HG02884 (cell line): ENCODE data around the gene SLC6A9.
A peak's percentile ranks its signal among the peaks of the same experiment; 100 is the strongest.

Experiments
- ATAC-seq: cut with Tn5 transposase; IDR thresholded peaks from one replicate; pipeline ENCODE4 v1.9.1; 2021; ENCODE audit warnings: mild to moderate bottlenecking, moderate library complexity; ENCODE audit not compliant: unreplicated experiment

SLC6A9 gene

DNA sequence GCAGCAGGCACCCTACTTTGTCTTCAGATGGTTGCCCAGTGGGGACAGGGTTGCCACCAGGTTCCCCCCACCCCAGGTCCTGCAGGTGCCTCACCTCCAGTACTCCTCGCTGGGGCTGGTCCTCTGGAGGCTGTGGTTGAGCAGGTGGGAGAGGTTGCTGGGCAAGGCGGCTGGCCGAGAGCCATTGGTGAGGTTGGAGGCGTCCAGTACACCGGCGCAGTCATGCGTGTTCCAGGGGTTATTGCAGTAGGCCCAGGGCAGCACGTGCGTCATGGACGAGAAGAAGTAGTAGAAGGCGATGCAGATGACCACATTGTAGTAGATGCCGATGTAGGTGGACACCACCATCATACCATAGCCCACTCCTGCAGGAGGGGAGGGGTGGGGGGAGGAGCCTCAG is 23.0 kb downstream of the SLC6A9 start:
- ATAC-seq = no peak

DNA sequence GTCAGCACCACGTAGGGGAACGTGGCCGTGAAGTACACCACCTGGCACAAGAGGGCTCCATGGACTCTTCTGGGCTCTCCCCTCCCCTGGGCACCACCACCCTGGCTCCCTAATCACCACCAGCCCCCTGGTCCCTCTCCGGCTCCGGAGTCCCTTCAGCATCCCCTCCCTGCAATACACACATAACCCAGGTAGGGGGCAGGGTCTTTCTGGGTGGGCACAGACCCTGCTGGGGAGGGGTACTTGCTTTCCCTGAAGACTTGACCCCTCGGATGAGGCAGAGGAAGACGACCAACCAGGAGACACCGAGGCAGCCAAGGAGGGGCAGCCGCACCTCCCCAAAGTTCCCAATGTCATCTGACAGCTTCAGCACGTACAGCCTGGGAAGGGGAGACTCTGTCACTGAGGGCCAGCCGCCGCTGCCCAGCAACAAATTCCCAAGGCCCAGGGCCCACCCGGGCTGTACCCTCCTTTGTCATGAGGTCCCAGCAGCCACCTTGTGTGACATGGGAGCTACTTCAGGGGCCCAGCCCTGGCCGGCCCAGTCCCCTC is 28.6 kb downstream of the SLC6A9 start:
- ATAC-seq = no peak

- no peak for ATAC-seq
These were observed 29.1 kb downstream of the SLC6A9 start for GRCh38 chr1:44002165-44002564.

DNA sequence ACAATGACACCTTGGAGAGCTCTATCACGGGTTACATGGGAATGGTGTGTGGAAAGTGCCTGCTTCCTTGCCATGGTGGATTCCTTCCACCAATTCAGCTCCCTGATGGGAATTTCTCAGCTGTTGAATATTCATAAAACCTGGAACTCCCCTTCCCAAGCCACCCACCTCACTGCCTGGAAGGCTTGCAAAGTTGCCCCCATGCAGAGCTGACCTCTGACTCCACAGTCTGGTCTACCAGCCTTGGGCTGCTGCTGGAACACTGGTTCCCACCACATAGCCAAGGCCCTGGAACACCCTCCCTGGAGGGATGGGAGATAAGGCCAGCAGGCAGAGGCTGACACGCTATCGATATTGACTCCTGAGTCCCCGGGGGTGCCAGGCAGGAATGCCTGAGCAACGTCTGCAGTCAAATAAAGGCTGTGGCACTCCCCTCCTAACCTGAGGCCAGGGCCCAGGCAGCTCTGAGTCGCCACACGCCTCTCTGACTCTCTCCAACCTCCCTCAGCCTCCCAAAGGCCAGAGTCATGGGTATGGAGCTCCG is 31.1 kb downstream of the SLC6A9 start:
- ATAC-seq = no peak

GRCh38 chr1:43999455-43999854 is 31.8 kb downstream of the SLC6A9 start:
- ATAC-seq = no peak

GRCh38 chr1:43998000-43998378 is 33.3 kb downstream of the SLC6A9 start:
- no peak for ATAC-seq

GRCh38 chr1:43997295-43997999 is 33.8 kb downstream of the SLC6A9 start:
- no peak for ATAC-seq

- no peak for ATAC-seq
These were observed 34.5 kb downstream of the SLC6A9 start for GRCh38 chr1:43996733-43997115.

DNA sequence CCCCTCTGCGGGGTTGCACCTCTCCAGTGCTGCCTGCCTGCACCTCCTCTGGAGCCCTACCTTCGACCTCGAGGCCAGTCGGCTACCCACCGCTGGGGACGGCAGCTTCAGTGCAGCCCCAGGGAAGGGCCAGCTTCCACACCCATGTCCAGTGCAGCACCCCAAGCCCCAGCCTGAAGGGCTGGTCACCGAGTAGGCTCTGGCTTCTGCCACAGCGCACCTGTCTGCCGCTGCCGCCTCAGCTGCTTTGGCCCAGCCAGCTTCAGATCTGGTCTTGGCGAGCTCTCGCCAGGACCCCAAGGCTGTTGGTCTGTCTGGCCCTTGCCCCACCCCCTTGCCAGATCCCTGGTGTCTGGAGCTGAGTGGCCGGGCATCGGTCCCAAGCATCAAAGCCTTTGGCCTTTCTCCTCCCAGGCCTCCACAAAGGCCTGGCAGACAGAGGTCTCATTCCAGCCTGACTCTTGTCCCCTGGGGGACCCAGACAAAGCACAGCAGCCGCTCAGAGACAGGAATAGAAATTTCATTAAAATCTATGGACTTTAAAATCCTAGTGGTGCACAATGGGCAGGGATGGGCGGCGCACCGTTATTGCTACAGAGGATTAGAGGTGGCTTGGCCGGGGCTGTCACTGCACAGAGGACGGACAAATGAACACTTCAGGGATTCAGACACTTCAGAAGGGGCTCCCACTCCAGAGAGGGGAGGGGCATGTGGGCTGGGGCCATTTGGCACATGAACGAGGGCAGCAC is 35.1 kb downstream of the SLC6A9 start:
- ATAC-seq = no peak

- no peak for ATAC-seq
These were observed 36.2 kb downstream of the SLC6A9 start for GRCh38 chr1:43994794-43995790.

- ATAC-seq = no peak
These were observed 37.2 kb downstream of the SLC6A9 start for GRCh38 chr1:43994071-43994470.

- ATAC-seq = no peak
These were observed 37.9 kb downstream of the SLC6A9 start for GRCh38 chr1:43993206-43993914.

DNA sequence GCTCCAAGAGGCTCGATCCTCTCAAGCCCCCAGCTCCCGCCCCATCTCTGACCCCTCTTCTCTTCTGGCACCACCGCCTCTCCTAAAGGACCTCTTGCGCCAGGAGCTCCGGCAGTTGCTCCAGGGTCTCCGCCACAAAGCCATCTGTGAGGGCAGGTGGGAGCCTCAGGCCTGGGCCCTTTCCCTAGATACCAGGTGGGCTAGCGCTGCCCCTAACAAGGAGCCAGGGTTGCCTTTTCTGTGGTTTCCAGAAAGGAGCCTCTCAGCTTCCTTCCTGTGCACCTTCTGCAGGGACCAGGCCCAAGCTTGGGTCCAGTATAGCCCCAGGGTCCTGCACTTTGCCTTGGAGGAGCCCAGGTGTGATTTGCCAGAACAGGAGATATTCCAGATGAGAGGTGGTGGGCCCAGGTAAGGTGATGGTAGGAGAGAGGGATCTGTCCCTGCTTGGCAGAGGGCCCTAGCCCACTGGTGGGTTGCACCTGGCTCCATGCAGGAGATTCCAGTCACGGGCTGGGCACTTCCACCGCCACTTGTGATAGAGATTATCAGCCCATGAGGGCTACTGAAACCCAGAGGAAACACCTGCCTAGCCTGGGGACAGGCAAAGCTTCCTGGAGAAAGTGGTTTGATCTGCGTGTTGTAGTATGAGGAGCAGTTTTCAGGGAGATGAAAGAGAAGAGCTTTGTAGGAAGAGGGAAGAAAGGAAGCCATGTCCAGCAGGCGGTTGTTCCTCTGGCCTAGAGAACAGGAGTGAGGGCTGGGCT is 38.8 kb downstream of the SLC6A9 start:
- ATAC-seq = no peak

DNA sequence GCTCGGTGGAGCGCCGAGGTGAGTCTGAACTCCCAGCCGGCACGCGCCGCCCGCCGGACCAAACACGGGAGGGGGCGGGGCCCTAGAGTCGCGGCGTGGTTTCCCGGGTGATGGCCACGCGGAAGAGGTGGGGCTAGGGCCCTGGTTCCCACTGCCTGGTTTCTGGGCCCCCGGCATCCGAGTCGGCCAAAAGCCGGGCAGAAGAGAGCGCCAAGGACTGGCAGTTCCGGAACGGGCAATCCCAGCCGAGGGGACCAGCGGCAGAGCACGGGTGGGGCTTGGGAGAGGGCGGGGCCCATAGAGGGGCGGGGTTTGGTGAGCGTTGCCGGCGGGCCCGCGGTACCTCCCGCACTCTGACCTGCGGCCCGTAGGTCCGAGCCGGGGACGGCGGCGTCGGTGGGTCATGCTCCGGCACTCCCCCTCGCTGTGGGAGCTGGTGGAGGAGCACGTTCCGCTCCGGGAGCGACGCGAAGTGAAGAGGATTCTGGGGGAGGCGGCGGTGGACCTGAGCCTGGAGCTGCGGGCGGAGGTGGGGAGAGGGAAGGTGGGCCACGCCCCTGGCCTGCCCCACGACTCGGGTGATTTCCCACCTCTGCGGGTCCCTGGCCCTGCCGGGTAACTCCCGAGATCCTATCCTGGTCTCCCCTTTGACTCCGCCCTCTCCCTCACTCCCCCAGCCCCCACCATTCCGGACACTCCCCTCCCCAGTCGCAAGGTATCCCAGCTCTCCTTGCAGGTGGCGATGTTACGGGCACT is 39.6 kb downstream of the SLC6A9 start, which contains the start of gene CCDC24:
Gene CCDC24, plus strand, starts transcription at position 124 of the 756 bp plus-strand sequence. Its CDS starts 280 bp downstream, at position 404.
- ATAC-seq = peak; percentile 70

- ATAC-seq = no peak
These were observed 40.1 kb downstream of the SLC6A9 start for GRCh38 chr1:43991200-43991475.

DNA sequence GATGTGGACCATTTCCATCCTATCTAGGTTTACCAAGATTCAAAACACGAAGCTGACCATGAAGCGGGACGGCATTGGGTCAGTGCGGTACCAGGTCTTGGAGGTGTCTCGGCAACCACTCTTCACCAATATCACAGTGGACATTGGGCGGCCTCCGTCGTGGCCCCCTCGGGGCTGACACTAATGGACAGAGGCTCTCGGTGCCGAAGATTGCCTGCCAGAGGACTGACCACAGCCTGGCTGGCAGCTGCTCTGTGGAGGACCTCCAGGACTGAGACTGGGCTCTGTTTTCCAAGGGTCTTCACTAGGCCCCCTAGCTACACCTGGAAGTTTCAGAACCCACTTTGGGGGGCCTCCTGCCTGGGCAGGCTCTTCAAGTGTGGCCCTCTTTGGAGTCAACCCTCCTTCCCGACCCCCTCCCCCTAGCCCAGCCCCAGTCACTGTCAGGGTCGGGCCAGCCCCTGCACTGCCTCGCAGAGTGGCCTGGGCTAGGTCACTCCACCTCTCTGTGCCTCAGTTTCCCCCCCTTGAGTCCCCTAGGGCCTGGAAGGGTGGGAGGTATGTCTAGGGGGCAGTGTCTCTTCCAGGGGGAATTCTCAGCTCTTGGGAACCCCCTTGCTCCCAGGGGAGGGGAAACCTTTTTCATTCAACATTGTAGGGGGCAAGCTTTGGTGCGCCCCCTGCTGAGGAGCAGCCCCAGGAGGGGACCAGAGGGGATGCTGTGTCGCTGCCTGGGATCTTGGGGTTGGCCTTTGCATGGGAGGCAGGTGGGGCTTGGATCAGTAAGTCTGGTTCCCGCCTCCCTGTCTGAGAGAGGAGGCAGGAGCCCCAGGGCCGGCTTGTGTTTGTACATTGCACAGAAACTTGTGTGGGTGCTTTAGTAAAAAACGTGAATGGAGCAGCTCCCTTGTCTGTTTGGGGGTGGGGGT is 40.7 kb downstream of the SLC6A9 start:
- no peak for ATAC-seq

DNA sequence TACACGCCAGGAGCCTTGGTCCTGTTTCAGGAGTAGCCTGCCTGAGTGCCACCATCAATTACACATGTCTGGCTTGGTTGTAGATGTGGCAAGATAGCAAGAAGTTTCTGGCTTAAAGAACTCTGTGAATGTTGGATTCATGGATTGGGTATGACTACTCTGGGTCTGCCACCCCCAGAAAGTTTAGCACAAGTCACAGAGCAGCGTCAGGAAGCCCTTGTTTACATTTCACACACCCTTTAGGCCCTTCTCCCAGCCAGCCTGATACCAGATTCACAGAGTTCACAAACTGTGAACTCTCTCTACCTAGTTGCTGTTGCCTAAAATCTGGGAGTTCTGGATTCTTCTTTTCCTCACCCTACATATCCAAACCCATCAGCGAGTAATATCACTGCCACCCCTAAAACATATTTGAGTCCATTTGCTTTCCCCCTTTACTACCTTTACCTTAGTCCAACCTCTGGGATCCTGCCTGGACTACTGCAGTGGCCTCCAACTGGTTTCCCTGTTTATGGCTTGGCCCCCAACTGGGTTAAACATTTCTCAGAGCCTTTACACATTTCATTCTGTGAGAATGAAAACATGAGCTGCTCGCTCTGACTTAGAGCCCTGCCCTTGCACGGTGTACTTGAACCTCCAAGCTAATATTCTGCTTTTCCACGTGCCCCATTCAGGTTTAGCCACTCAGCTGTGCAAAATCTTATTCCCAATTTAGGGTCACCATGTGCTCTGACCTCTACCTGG is 43.9 kb downstream of the SLC6A9 start:
- no peak for ATAC-seq
